NCI-H526 (cell line): ENCODE measurements around the gene NPIPA1.
"Not testable (repeated sequence)": the region's sequence is repeated elsewhere in the genome, so short reads cannot be mapped to it uniquely, and the experiment has no call there.

Experiments used
- DNase-seq, 2 experiments: peaks; one replicate each; lab custom pipeline; 2025; lab: John Stamatoyannopoulos, UW

Gene NPIPA1

GRCh38 chr16:14978281-14978680 is 41.0 kb downstream of the NPIPA1 start:
- peak in 1 of 2 experiments; percentile 15 for DNase-seq

DNA sequence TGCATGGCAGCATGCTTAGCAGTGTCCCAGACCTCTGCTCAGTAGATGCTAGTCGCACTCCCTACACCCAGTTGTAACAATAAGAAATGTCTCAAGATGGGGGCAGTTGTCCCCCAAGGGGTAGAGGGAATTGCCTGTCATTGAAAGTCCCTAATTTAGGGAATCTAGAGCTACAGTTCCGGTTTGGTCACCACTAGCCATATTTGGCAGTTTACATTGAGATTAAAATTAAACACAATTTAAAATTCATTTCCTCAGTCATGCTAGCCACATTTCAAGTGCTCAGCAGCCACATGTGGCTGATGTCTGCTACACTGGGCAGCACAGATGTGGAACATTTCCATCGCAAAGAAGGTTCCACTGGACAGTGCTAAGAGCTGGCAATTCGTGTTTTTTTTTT is 41.7 kb downstream of the NPIPA1 start:
- peak in 1 of 2 experiments; percentile 44 for DNase-seq

DNA sequence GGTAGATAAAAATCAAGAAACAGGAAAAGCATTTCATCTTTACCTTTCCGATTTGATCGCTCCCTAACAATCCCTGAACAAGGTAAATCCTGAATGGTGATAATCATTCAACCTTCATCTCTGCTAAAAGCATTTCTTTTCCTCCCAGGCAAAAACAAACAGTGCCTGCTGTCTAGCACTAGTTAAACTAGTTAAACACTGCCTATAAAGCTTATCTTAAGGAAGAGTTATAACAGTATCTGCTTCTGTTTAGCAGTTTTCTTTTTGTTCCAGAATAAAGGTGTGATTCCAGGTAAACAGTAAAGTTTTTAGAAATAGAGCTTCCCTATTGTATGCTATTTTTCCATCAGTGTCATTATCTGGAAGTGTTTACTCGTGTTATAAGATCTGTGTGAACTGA is 44.0 kb downstream of the NPIPA1 start:
- DNase-seq: not testable (repeated sequence)

GRCh38 chr16:14982521-14982920 is 45.3 kb downstream of the NPIPA1 start:
- not testable (repeated sequence) for DNase-seq

DNA sequence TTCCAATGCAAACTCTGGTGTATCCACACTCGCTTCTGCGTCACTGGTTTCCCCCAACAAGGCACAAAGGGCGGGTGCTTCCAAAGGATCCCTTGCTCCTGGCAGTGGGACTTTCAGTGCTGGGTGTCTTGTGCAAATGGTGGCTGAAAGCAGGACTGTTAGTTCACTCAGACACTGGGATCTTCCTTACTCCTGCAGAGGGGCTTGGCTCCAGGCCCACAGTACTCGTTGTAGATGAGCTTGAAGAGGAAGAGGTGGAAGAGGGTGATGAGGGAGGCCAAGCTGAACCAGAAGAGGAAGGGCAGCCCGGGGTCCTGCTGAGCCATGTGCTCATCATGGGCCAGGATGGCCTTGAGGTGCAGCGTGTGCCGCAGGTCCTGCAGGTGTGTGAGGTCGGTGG is 50.8 kb downstream of the NPIPA1 start:
- DNase-seq: not testable (repeated sequence)

GRCh38 chr16:14988661-14989191 is 51.5 kb downstream of the NPIPA1 start:
- not testable (repeated sequence) for DNase-seq

- DNase-seq: not testable (repeated sequence)
These were observed 52.3 kb downstream of the NPIPA1 start for GRCh38 chr16:14989291-14990281.

GRCh38 chr16:14993277-14994151 is 56.3 kb downstream of the NPIPA1 start:
- DNase-seq: not testable (repeated sequence)

DNA sequence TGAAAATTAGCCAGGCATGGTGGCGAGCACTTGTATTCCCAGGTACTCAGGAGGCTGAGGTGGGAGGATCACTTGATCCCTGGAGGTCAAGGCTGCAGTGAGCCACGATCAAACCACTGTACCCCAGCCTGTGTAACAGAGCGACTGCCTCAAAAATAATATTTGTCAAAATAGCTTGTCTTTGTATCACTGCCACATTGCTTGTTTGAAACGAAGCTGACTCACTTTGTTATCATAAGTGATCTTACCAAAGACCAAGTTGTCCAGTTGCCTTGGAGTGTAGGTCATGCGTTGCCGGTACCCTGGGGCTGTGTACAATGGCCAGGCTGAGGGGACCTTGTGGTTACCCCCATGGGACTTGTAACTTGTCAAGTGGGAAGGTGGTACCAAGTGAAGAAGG is 59.5 kb downstream of the NPIPA1 start:
- not testable (repeated sequence) for DNase-seq

DNA sequence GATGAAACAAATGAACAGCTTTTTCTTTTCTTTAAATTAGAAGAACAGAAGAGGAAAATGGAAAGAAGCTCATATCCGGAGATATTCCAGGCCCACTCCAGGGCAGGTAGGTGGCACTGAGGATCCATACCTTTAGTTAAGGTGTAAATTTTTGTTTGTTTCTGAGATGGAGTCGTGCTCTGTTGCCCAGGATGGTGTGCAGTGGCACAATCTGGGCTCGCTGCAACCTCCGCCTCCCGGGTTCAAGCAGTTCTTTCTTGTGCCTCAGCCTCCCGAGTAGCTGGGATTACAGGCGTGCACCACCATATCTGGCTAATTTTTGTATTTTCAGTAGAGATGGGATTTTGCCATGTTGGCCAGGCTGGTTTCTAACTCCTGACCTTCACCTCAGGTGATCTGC is 61.1 kb downstream of the NPIPA1 start:
- not testable (repeated sequence) for DNase-seq

GRCh38 chr16:14999845-15000244 is 62.6 kb downstream of the NPIPA1 start:
- not testable (repeated sequence) for DNase-seq
